ENCODE measurements around the gene RPL18A. TPM values are rescaled to one million over a fixed set of nuclear protein-coding genes. Genes with fewer than 3 reads are reported as not detected.

RPL18A gene
- total RNA-seq, 1 donor from 2014 or later, result 1,135 TPM

DNA sequence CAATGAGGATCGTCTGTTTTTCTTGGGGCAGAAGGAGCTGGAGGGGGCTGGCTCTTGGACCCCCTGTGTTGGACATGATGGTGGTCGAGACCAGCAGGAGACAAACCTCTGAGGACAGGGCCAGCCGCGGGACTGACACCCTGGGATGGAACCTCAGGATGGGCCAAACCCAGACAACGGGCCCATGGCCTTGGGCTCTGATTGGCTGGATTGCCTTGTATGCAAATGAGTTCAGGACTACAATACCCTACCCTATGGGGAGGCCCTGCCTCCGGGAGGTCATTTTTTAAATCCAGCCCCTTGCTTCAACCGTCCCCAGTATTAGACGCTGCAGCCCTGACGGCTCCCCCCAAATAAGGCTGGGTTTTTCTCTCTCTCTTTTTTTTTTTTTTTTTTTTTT lies 34.1 kb downstream of the RPL18A start:
- peaks cover 2% of the 10 kb centered on the region for H3K4me1 Mint-ChIP-seq (ENCODE audit: low read depth, unreplicated experiment)
- peaks cover 2% of the 10 kb centered on the region for H3K9me3 Mint-ChIP-seq (ENCODE audit: unreplicated experiment)
- DNase-seq, result no peak
- TF ChIP-seq CTCF (IDR thresholded peaks at IDR 0.05; ENCODE audit: partially characterized antibody, unreplicated experiment), result no peak
- no peak overlapping the region for H3K4me3 Mint-ChIP-seq (ENCODE audit: unreplicated experiment)
- peaks cover 8% of the 10 kb centered on the region for H3K27me3 Mint-ChIP-seq (ENCODE audit: unreplicated experiment)
- H3K36me3 Mint-ChIP-seq (ENCODE audit: unreplicated experiment), result no peaks in the 10 kb centered on the region
- no peak overlapping the region for H3K27ac Mint-ChIP-seq (ENCODE audit: unreplicated experiment)

- H3K27me3 Mint-ChIP-seq (ENCODE audit: unreplicated experiment), result no peaks in the 10 kb centered on the region
- no peak for TF ChIP-seq CTCF (IDR thresholded peaks at IDR 0.05; ENCODE audit: partially characterized antibody, unreplicated experiment)
- no peak overlapping the region for H3K27ac Mint-ChIP-seq (ENCODE audit: unreplicated experiment)
- H3K36me3 Mint-ChIP-seq (ENCODE audit: unreplicated experiment), result peaks cover 20% of the 10 kb centered on the region
- DNase-seq, result no peak
- no peaks in the 10 kb centered on the region for H3K4me1 Mint-ChIP-seq (ENCODE audit: low read depth, unreplicated experiment)
- H3K4me3 Mint-ChIP-seq (ENCODE audit: unreplicated experiment), result no peak overlapping the region
- peaks cover 9% of the 10 kb centered on the region for H3K9me3 Mint-ChIP-seq (ENCODE audit: unreplicated experiment)
Observed at GRCh38 chr19:17902701-17903100, 43.0 kb downstream of the RPL18A start.

DNA sequence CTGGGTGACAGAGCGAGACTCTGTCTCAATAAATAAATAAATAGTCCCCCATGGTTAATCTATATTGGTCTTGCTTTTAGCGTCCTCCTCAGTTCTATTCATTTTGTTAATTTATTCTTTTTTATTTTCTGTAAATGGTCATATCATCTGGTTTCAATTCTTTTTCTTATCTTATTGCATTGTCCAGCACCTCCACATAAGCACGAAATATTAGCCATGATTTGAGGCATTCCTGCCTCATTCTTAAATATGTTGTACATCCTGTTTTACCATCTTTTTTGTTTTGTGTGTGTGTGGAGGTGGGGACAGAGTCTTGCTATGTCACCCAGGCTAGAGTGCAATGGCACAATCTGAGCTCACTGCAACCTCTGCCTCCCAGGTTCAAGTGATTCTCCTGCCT lies 48.5 kb downstream of the RPL18A start:
- DNase-seq, result no peak
- Mint-ChIP-seq H3K4me1 (ENCODE audit: low read depth, unreplicated experiment) (no peaks in the 10 kb centered on the region), H3K4me3 (ENCODE audit: unreplicated experiment) (no peak overlapping the region), H3K27ac (ENCODE audit: unreplicated experiment) (no peak overlapping the region), H3K27me3 (ENCODE audit: unreplicated experiment) (no peaks in the 10 kb centered on the region), H3K9me3 (ENCODE audit: unreplicated experiment) (peaks cover 7% of the 10 kb centered on the region), H3K36me3 (ENCODE audit: unreplicated experiment) (peaks cover 4% of the 10 kb centered on the region)
- TF ChIP-seq CTCF (IDR thresholded peaks at IDR 0.05; ENCODE audit: partially characterized antibody, unreplicated experiment), result no peak

DNA sequence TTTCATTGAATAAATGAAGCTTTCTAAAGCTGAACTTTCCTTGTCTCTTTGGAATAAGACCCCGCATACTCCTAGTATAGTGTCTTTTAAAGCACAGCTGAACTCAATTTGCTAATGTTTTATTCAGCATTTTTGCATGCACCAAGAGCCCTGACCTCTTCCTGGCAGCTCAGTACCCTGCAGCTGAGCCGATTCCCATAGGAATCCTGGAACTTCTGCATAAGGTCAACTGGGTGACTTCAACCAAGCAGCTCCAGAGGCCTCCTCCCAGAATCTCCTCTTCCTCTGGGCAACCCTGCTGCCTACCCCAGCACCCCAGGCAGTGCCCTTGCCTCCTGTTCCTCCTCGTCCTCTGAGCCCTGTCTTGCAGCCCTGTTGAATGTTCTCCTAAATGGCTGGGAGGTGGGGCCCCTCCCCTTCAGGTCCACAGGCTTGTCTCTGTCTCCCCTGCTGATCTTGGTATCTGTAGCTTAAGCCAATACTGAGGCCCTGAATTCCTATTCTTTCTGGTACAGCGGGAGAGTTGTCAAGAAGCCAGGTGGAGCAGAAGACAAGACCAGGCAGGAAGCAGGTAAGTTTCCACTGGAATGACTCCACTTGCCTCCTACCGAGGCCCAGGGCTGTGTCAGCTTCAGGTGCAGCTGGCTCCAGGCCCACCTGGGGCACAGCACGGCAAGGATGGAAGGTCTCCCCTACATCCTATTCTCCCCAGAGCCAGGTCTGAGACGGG lies 49.5 kb downstream of the RPL18A start:
- TF ChIP-seq CTCF (IDR thresholded peaks at IDR 0.05; ENCODE audit: partially characterized antibody, unreplicated experiment), result no peak
- Mint-ChIP-seq H3K9me3 (ENCODE audit: unreplicated experiment) (peaks cover 4% of the 10 kb centered on the region), H3K4me1 (ENCODE audit: low read depth, unreplicated experiment) (no peaks in the 10 kb centered on the region), H3K27me3 (ENCODE audit: unreplicated experiment) (no peaks in the 10 kb centered on the region), H3K36me3 (ENCODE audit: unreplicated experiment) (peaks cover 4% of the 10 kb centered on the region), H3K4me3 (ENCODE audit: unreplicated experiment) (no peak overlapping the region), H3K27ac (ENCODE audit: unreplicated experiment) (no peak overlapping the region)
- DNase-seq, result no peak

GRCh38 chr19:17910791-17911360 lies 51.2 kb downstream of the RPL18A start:
- Mint-ChIP-seq H3K4me1 (ENCODE audit: low read depth, unreplicated experiment) (no peaks in the 10 kb centered on the region), H3K27me3 (ENCODE audit: unreplicated experiment) (no peaks in the 10 kb centered on the region), H3K9me3 (ENCODE audit: unreplicated experiment) (peaks cover 4% of the 10 kb centered on the region), H3K4me3 (ENCODE audit: unreplicated experiment) (no peak overlapping the region), H3K27ac (ENCODE audit: unreplicated experiment) (no peak overlapping the region), H3K36me3 (ENCODE audit: unreplicated experiment) (peaks cover 4% of the 10 kb centered on the region)
- TF ChIP-seq CTCF (IDR thresholded peaks at IDR 0.05; ENCODE audit: partially characterized antibody, unreplicated experiment), result no peak
- no peak for DNase-seq
